HEK293 (cell line): ENCODE results near the gene PLCB3.

ENCODE experiments used
- BCL6B ChIP-seq: fragments of 450-650 bp; formaldehyde crosslinking; IDR thresholded peaks from 2 replicates; pipeline ENCODE4 v1.5.1; 2017; ENCODE audit warnings: missing biosample characterization, missing genetic modification characterization
- HOXC10 ChIP-seq: sonication (generic); formaldehyde crosslinking; IDR thresholded peaks from 2 replicates; pipeline ENCODE4 v1.8.1; 2023; ENCODE audit warnings: mild to moderate bottlenecking, missing genetic modification reagents
- KLF1 ChIP-seq: fragments of 450-650 bp; formaldehyde crosslinking; IDR thresholded peaks from 2 replicates; pipeline ENCODE4 v1.5.1; 2016; ENCODE audit warnings: missing biosample characterization, missing genetic modification characterization
- MYNN ChIP-seq: fragments of 450-650 bp; formaldehyde crosslinking; IDR thresholded peaks from 2 replicates; pipeline ENCODE4 v1.5.1; 2016; ENCODE audit warnings: missing biosample characterization, missing genetic modification characterization, borderline replicate concordance
- ZBTB44 ChIP-seq: fragments of 450-650 bp; IDR thresholded peaks from 2 replicates; pipeline ENCODE4 v1.5.1; 2018; ENCODE audit warnings: missing biosample characterization, mild to moderate bottlenecking, missing genetic modification characterization
- ZBTB6 ChIP-seq: fragments of 450-650 bp; formaldehyde crosslinking; IDR thresholded peaks from 2 replicates; pipeline ENCODE4 v1.5.1; 2017; ENCODE audit warnings: missing biosample characterization, missing genetic modification characterization
- ZBTB7A ChIP-seq: fragments of 450-650 bp; formaldehyde crosslinking; IDR thresholded peaks from 2 replicates; pipeline ENCODE4 v1.5.1; 2016; ENCODE audit warnings: low read depth, missing biosample characterization, missing genetic modification characterization
- ZFP37 ChIP-seq: fragments of 450-650 bp; formaldehyde crosslinking; IDR thresholded peaks from 2 replicates; pipeline ENCODE4 v1.5.1; 2016; ENCODE audit warnings: missing biosample characterization, missing genetic modification characterization
- ZNF121 ChIP-seq: fragments of 450-650 bp; formaldehyde crosslinking; IDR thresholded peaks from 2 replicates; pipeline ENCODE4 v1.5.1; 2016; ENCODE audit warnings: missing biosample characterization, missing genetic modification characterization
- ZNF140 ChIP-seq: fragments of 450-650 bp; formaldehyde crosslinking; IDR thresholded peaks from 2 replicates; pipeline ENCODE4 v1.5.1; 2016; ENCODE audit warnings: missing biosample characterization, missing genetic modification characterization
- ZNF155 ChIP-seq: fragments of 450-650 bp; formaldehyde crosslinking; IDR thresholded peaks from 2 replicates; pipeline ENCODE4 v1.5.1; 2016; ENCODE audit warnings: missing biosample characterization, missing genetic modification characterization
- ZNF175 ChIP-seq: fragments of 450-650 bp; formaldehyde crosslinking; IDR thresholded peaks from 2 replicates; pipeline ENCODE4 v1.5.1; 2016; ENCODE audit warnings: missing biosample characterization, missing genetic modification characterization
- ZNF211 ChIP-seq: fragments of 450-650 bp; formaldehyde crosslinking; IDR thresholded peaks from 2 replicates; pipeline ENCODE4 v1.5.1; 2016; ENCODE audit warnings: low read depth, missing biosample characterization, missing genetic modification characterization
- ZNF335 ChIP-seq: fragments of 450-650 bp; formaldehyde crosslinking; conservative IDR thresholded peaks from 2 replicates; pipeline ENCODE4 v1.5.1; 2016; ENCODE audit warnings: missing biosample characterization, missing genetic modification characterization
- ZNF404 ChIP-seq: fragments of 450-650 bp; formaldehyde crosslinking; IDR thresholded peaks from 2 replicates; pipeline ENCODE4 v1.5.1; 2017; ENCODE audit warnings: missing biosample characterization, missing genetic modification characterization
- ZNF423 ChIP-seq: fragments of 450-650 bp; formaldehyde crosslinking; IDR thresholded peaks from 2 replicates; pipeline ENCODE4 v1.5.1; 2016; ENCODE audit warnings: missing biosample characterization, missing genetic modification characterization
- ZNF48 ChIP-seq: fragments of 450-650 bp; formaldehyde crosslinking; IDR thresholded peaks from 2 replicates; pipeline ENCODE4 v1.5.1; 2016; ENCODE audit warnings: missing biosample characterization, missing genetic modification characterization
- ZNF514 ChIP-seq: fragments of 450-650 bp; formaldehyde crosslinking; IDR thresholded peaks from 2 replicates; pipeline ENCODE4 v1.5.1; 2016; ENCODE audit warnings: missing biosample characterization, missing genetic modification characterization
- ZNF518A ChIP-seq: fragments of 450-650 bp; formaldehyde crosslinking; conservative IDR thresholded peaks from 2 replicates; pipeline ENCODE4 v1.5.1; 2016; ENCODE audit warnings: low read depth, missing biosample characterization, missing genetic modification characterization
- ZNF555 ChIP-seq: fragments of 450-650 bp; formaldehyde crosslinking; conservative IDR thresholded peaks from 2 replicates; pipeline ENCODE4 v1.5.1; 2017; ENCODE audit warnings: missing biosample characterization, mild to moderate bottlenecking, missing genetic modification characterization, inconsistent platforms
- ZNF558 ChIP-seq: fragments of 450-650 bp; formaldehyde crosslinking; IDR thresholded peaks from 2 replicates; pipeline ENCODE4 v1.5.1; 2016; ENCODE audit warnings: missing biosample characterization, missing genetic modification characterization
- ZNF560 ChIP-seq: fragments of 450-650 bp; formaldehyde crosslinking; IDR thresholded peaks from 2 replicates; pipeline ENCODE4 v1.5.1; 2017; ENCODE audit warnings: missing biosample characterization, missing genetic modification characterization, borderline replicate concordance
- ZNF561 ChIP-seq: fragments of 450-650 bp; IDR thresholded peaks from 2 replicates; pipeline ENCODE4 v1.5.1; 2018; ENCODE audit warnings: missing biosample characterization, missing genetic modification characterization, borderline replicate concordance
- ZNF571 ChIP-seq: fragments of 450-650 bp; formaldehyde crosslinking; IDR thresholded peaks from 2 replicates; pipeline ENCODE4 v1.5.0; 2017; ENCODE audit warnings: missing biosample characterization, missing genetic modification characterization
- ZNF610 ChIP-seq: fragments of 450-650 bp; formaldehyde crosslinking; IDR thresholded peaks from 2 replicates; pipeline ENCODE4 v1.5.1; 2016; ENCODE audit warnings: missing biosample characterization, missing genetic modification characterization, borderline replicate concordance
- ZNF626 ChIP-seq: fragments of 450-650 bp; sonication (Bioruptor Pico); formaldehyde crosslinking; IDR thresholded peaks from 2 replicates; pipeline ENCODE4 v1.5.1; 2018; ENCODE audit warnings: missing biosample characterization, missing genetic modification characterization, inconsistent platforms
- ZNF747 ChIP-seq: fragments of 450-650 bp; formaldehyde crosslinking; IDR thresholded peaks from 2 replicates; pipeline ENCODE4 v1.5.1; 2016; ENCODE audit warnings: missing biosample characterization, missing genetic modification characterization
- ZNF777 ChIP-seq: fragments of 450-650 bp; formaldehyde crosslinking; IDR thresholded peaks from 2 replicates; pipeline ENCODE4 v1.5.1; 2017; ENCODE audit warnings: missing biosample characterization, missing genetic modification characterization, borderline replicate concordance
- ZSCAN16 ChIP-seq: fragments of 450-650 bp; formaldehyde crosslinking; IDR thresholded peaks from 2 replicates; pipeline ENCODE4 v1.5.1; 2016; ENCODE audit warnings: missing biosample characterization, missing genetic modification characterization
- ZSCAN4 ChIP-seq: fragments of 450-650 bp; formaldehyde crosslinking; IDR thresholded peaks from 2 replicates; pipeline ENCODE4 v1.5.1; 2017; ENCODE audit warnings: missing biosample characterization, missing genetic modification characterization

The PLCB3 gene

GRCh38 chr11:64230171-64230984, 21.0 kb upstream of the PLCB3 start, which contains the start of gene DNAJC4 (continued):
- 0 out of 2 replicates have a peak, but pooled peaks have one; percentile 7 for TF ChIP-seq KLF1
- no peak for TF ChIP-seq ZNF747
- no peak for TF ChIP-seq ZNF404
- no peak for TF ChIP-seq ZNF155 (tag by site-specific recombination)
- TF ChIP-seq ZSCAN16 (tag by site-specific recombination), result no peak
- no peak for TF ChIP-seq ZNF140 (tag by site-specific recombination)
- no peak for TF ChIP-seq ZFP37
- no peak for TF ChIP-seq MYNN (tag by site-specific recombination)
- TF ChIP-seq ZNF610 (tag by site-specific recombination), result no peak
- no peak for TF ChIP-seq ZSCAN4 (tag by site-specific recombination)
- TF ChIP-seq ZBTB7A (tag by site-specific recombination), result no peak
- no peak for TF ChIP-seq ZNF175 (tag by site-specific recombination)
- TF ChIP-seq ZNF626 (tag by site-specific recombination), result no peak
- TF ChIP-seq ZNF423 (tag by site-specific recombination), result no peak
- TF ChIP-seq ZNF561 (tag by site-specific recombination), result no peak
- TF ChIP-seq HOXC10 (CRISPR knock-in tag), result no peak
- TF ChIP-seq ZNF571 (tag by site-specific recombination), result no peak
- TF ChIP-seq ZNF121 (tag by site-specific recombination), result no peak
- TF ChIP-seq ZNF48 (tag by site-specific recombination), result no peak
- no peak for TF ChIP-seq ZNF518A
- no peak for TF ChIP-seq ZBTB44 (tag by site-specific recombination)
- TF ChIP-seq ZNF555 (tag by site-specific recombination), result no peak
- TF ChIP-seq ZNF560, result no peak
- TF ChIP-seq ZNF558 (tag by site-specific recombination), result no peak
- TF ChIP-seq ZNF514 (tag by site-specific recombination), result no peak
- no peak for TF ChIP-seq ZNF777 (tag by site-specific recombination)
- TF ChIP-seq ZNF211 (tag by site-specific recombination), result no peak
- TF ChIP-seq ZBTB6, result no peak
- no peak for TF ChIP-seq BCL6B
- peak; percentile 83 for TF ChIP-seq ZNF335 (tag by site-specific recombination)
